ENCODE data around the gene SLC12A1.
A peak's percentile ranks its signal among the peaks of the same experiment; 100 is the strongest.

The SLC12A1 gene

GRCh38 chr15:48330855-48331795 lies 125.0 kb downstream of the SLC12A1 start, which contains the start of gene DUT:
Gene DUT (plus strand): TSS chr15:48331429. CDS start chr15:48331516, 87 bp downstream.
- DNase-seq (ENCODE audit: extremely low spot score): peak; percentile 83
- no peak for TF ChIP-seq CTCF (IDR thresholded peaks at IDR 0.05; ENCODE audit: control extremely low read depth, extremely low read depth, low read depth, missing control alignments)
- CTCF ChIA-PET: interaction anchor here (0.6 to 2.3 kb wide), 5 partner anchors 17 to 798 kb away, joined by 3 to 10 read pairs (median 3); no protein-coding TSS in a partner anchor
- POLR2A ChIA-PET: interaction anchor here (0.7 to 1.1 kb wide), 2 partner anchors 129 to 480 kb away, joined by 3 read pairs; partner anchors contain the start of gene CEP152

- ChIA-PET POLR2A (interaction anchor here (0.5 to 1.1 kb wide), 3 partner anchors 128 to 479 kb away, joined by 3 to 6 read pairs (median 3); partner anchors contain the start of gene CEP152), CTCF (interaction anchor here (0.6 to 2.3 kb wide), 6 partner anchors 10 to 797 kb away, joined by 3 to 10 read pairs (median 3); no protein-coding TSS in a partner anchor)
- TF ChIP-seq CTCF (IDR thresholded peaks at IDR 0.05; ENCODE audit: control extremely low read depth, extremely low read depth, low read depth, missing control alignments): no peak
- DNase-seq (ENCODE audit: extremely low spot score): peak; percentile 83
These were observed 125.9 kb downstream of the SLC12A1 start for GRCh38 chr15:48331796-48332641.

- TF ChIP-seq CTCF (IDR thresholded peaks at IDR 0.05; ENCODE audit: control extremely low read depth, extremely low read depth, low read depth, missing control alignments): no peak
- POLR2A ChIA-PET: no interaction called here
- DNase-seq (ENCODE audit: extremely low spot score): no peak
- CTCF ChIA-PET: interaction anchor here (0.9 to 2.3 kb wide), 5 partner anchors 8 to 26 kb away, joined by 3 to 10 read pairs (median 3); no protein-coding TSS in a partner anchor
These were observed 126.5 kb downstream of the SLC12A1 start for GRCh38 chr15:48332642-48333034.

- ChIA-PET CTCF (interaction anchor here (1.9 to 4.4 kb wide), 3 partner anchors 8 to 23 kb away, joined by 4 to 33 read pairs (median 10); no protein-coding TSS in a partner anchor), POLR2A (no interaction called here)
- DNase-seq (ENCODE audit: extremely low spot score): no peak
- TF ChIP-seq CTCF (IDR thresholded peaks at IDR 0.05; ENCODE audit: control extremely low read depth, extremely low read depth, low read depth, missing control alignments): no peak
These were observed 127.4 kb downstream of the SLC12A1 start for GRCh38 chr15:48333540-48333939.

- ChIA-PET CTCF (interaction anchor here (1.2 to 4.4 kb wide), 5 partner anchors 9 to 48 kb away, joined by 3 to 34 read pairs (median 4); no protein-coding TSS in a partner anchor), POLR2A (no interaction called here)
- DNase-seq (ENCODE audit: extremely low spot score): no peak
- no peak for TF ChIP-seq CTCF (IDR thresholded peaks at IDR 0.05; ENCODE audit: control extremely low read depth, extremely low read depth, low read depth, missing control alignments)
These were observed 128.2 kb downstream of the SLC12A1 start for GRCh38 chr15:48334260-48334659.

- ChIA-PET CTCF (interaction anchor here (0.9 to 4.4 kb wide), 12 partner anchors 8 to 1141 kb away, joined by 3 to 34 read pairs (median 4); no protein-coding TSS in a partner anchor), POLR2A (no interaction called here)
- DNase-seq (ENCODE audit: extremely low spot score): no peak
- peak; percentile 22 for TF ChIP-seq CTCF (IDR thresholded peaks at IDR 0.05; ENCODE audit: control extremely low read depth, extremely low read depth, low read depth, missing control alignments)
These were observed 130.8 kb downstream of the SLC12A1 start for GRCh38 chr15:48336940-48337339.

Data from GM10248 (cell line).